SK-N-SH treated with all-trans-retinoic acid at 6 μM for 48 hours (cell line): Measurements from ENCODE around the gene ZNF24.

ENCODE experiments used
- ATAC-seq: fragments of 200-7000 bp; cut with Tn5 transposase; 3 replicates; pipeline ENCODE4 v1.9.1; 2020; ENCODE audit warnings: mild to moderate bottlenecking, moderate library complexity
- ARNTL ChIP-seq: fragments of 450-650 bp; formaldehyde crosslinking; IDR thresholded peaks from 2 replicates; pipeline ENCODE4 v1.5.0; 2020; ENCODE audit warnings: low read depth, mild to moderate bottlenecking, moderate library complexity, borderline replicate concordance
- BACH2 ChIP-seq: fragments of 250-450 bp; sonication (Bioruptor Pico); IDR thresholded peaks from 2 replicates; pipeline ENCODE4 v1.9.0; 2021; ENCODE audit warnings: mild to moderate bottlenecking, borderline replicate concordance
- ESRRG ChIP-seq: fragments of 250-450 bp; sonication (Bioruptor Pico); IDR thresholded peaks from 2 replicates; pipeline ENCODE4 v1.6.1; 2021; ENCODE audit warnings: mild to moderate bottlenecking
- GLIS3 ChIP-seq: fragments of 250-450 bp; sonication (Bioruptor Pico); IDR thresholded peaks from 2 replicates; pipeline ENCODE4 v1.5.0; 2020; ENCODE audit warnings: mild to moderate bottlenecking, moderate library complexity
- ISL1 ChIP-seq: fragments of 250-450 bp; sonication (Bioruptor Pico); IDR thresholded peaks from 2 replicates; pipeline ENCODE4 v2.1.2; 2022; ENCODE audit warnings: mild to moderate bottlenecking, moderate library complexity
- OSR1 ChIP-seq: fragments of 250-450 bp; sonication (Bioruptor Pico); IDR thresholded peaks from 2 replicates; pipeline ENCODE4 v1.8.0; 2022; ENCODE audit warnings: moderate library complexity, mild to moderate bottlenecking, inconsistent platforms
- PPARA ChIP-seq: fragments of 250-450 bp; sonication (Bioruptor Pico); IDR thresholded peaks from 2 replicates; pipeline ENCODE4 v1.5.0; 2020; ENCODE audit warnings: mild to moderate bottlenecking, borderline replicate concordance
- RARB ChIP-seq: fragments of 250-450 bp; sonication (Bioruptor Pico); IDR thresholded peaks from 2 replicates; pipeline ENCODE4 v1.8.0; 2021; ENCODE audit warnings: mild to moderate bottlenecking, moderate library complexity
- SNAI2 ChIP-seq: fragments of 250-450 bp; sonication (Bioruptor Pico); IDR thresholded peaks from 2 replicates; pipeline ENCODE4 v1.5.0; 2020; ENCODE audit warnings: mild to moderate bottlenecking, moderate library complexity
- TCF4 ChIP-seq: fragments of 250-450 bp; sonication (Bioruptor Pico); IDR thresholded peaks from 2 replicates; pipeline ENCODE4 v1.8.0; 2021; ENCODE audit warnings: mild to moderate bottlenecking, moderate library complexity, borderline replicate concordance
- TOX ChIP-seq: fragments of 250-450 bp; sonication (Bioruptor Pico); IDR thresholded peaks from 2 replicates; pipeline ENCODE4 v1.8.0; 2021; ENCODE audit warnings: mild to moderate bottlenecking, moderate library complexity, borderline replicate concordance
- ZC3H10 ChIP-seq: fragments of 250-450 bp; sonication (Bioruptor Pico); IDR thresholded peaks from 2 replicates; pipeline ENCODE4 v1.5.1; 2021; ENCODE audit warnings: mild to moderate bottlenecking, moderate library complexity
- ZFP3 ChIP-seq: fragments of 250-450 bp; sonication (Bioruptor Pico); IDR thresholded peaks from 2 replicates; pipeline ENCODE4 v1.5.0; 2020; ENCODE audit warnings: mild to moderate bottlenecking, moderate library complexity
- ZFP30 ChIP-seq: fragments of 450-650 bp; formaldehyde crosslinking; IDR thresholded peaks from 2 replicates; pipeline ENCODE4 v1.5.0; 2022; ENCODE audit warnings: mild to moderate bottlenecking, moderate library complexity
- ZNF565 ChIP-seq: fragments of 450-650 bp; formaldehyde crosslinking; conservative IDR thresholded peaks from 2 replicates; pipeline ENCODE4 v1.5.0; 2020; ENCODE audit warnings: low read depth, mild to moderate bottlenecking, moderate library complexity
- ZNF70 ChIP-seq: fragments of 450-650 bp; formaldehyde crosslinking; IDR thresholded peaks from 2 replicates; pipeline ENCODE4 v1.5.0; 2020; ENCODE audit warnings: mild to moderate bottlenecking, moderate library complexity
- ZNF8 ChIP-seq: fragments of 450-650 bp; formaldehyde crosslinking; IDR thresholded peaks from 2 replicates; pipeline ENCODE4 v1.5.0; 2020; ENCODE audit warnings: mild to moderate bottlenecking, moderate library complexity
- TF ChIP-seq, protein P1 (sequence below): fragments of 250-450 bp; sonication (Bioruptor Pico); IDR thresholded peaks from 2 replicates; pipeline ENCODE4 v1.5.1; 2020; ENCODE audit warnings: low read depth, mild to moderate bottlenecking, moderate library complexity
- TF ChIP-seq, protein P2 (sequence below): fragments of 250-450 bp; sonication (Bioruptor Pico); IDR thresholded peaks from 2 replicates; pipeline ENCODE4 v1.8.0; 2021; ENCODE audit warnings: low read depth, mild to moderate bottlenecking, moderate library complexity, borderline replicate concordance
- TF ChIP-seq, protein P3 (sequence below): fragments of 250-450 bp; sonication (Bioruptor Pico); IDR thresholded peaks from 2 replicates; pipeline ENCODE4 v1.5.0; 2020; ENCODE audit warnings: mild to moderate bottlenecking, moderate library complexity
- TF ChIP-seq, protein P4 (sequence below): fragments of 250-450 bp; sonication (Bioruptor Pico); IDR thresholded peaks from 2 replicates; pipeline ENCODE4 v1.5.1; 2021; ENCODE audit warnings: mild to moderate bottlenecking, moderate library complexity
- TF ChIP-seq, protein P5 (sequence below): fragments of 250-450 bp; sonication (Bioruptor Pico); IDR thresholded peaks from 2 replicates; pipeline ENCODE4 v1.8.0; 2020; ENCODE audit warnings: mild to moderate bottlenecking, moderate library complexity, borderline replicate concordance

ZNF24 gene

DNA sequence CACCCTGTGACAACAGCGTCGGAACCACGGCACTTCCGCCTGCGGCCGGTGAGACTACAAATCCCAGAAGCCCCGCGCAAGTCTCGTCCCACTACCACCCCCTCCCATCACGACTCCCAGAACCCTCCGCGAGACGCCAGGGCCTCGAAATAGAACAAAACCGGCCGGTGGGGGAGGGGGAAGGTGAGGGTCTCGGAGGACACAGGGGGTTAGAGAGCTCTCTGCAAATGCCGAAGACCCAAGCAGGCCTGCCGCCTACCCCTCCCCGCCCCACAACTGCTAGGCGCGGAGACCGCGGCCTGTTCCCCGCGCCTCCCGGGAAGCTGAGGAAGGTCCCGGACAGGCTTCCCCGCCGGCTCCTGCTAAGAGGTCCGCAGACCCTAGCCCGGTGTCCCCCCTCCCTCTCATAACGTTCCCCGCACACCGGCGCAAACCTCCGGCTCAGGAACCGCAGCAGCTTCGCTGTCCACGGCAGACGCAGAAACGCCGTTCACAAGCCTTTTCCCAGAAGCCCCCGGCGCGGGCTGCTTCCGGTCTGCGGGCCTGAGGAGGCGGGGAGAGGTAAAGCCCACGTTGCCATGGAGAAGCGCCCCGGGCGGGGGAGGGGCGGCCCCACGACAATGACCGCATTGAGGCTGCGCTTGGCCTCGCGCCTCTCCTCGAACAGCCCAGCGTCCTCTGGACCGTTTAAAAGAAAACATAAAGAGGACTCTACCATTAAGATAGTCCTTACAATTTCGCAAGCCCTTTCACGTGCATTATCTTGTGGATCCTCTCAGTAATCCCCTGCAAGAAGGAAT lies at the start of gene ZNF24:
Gene ZNF24 (minus strand): TSS at position 485 of the 800 bp plus-strand sequence. CDS start 3,770 bp downstream, outside the sequence.
- no peak for TF ChIP-seq ZNF565 (CRISPR knock-in tag)
- TF ChIP-seq, protein P1, sequence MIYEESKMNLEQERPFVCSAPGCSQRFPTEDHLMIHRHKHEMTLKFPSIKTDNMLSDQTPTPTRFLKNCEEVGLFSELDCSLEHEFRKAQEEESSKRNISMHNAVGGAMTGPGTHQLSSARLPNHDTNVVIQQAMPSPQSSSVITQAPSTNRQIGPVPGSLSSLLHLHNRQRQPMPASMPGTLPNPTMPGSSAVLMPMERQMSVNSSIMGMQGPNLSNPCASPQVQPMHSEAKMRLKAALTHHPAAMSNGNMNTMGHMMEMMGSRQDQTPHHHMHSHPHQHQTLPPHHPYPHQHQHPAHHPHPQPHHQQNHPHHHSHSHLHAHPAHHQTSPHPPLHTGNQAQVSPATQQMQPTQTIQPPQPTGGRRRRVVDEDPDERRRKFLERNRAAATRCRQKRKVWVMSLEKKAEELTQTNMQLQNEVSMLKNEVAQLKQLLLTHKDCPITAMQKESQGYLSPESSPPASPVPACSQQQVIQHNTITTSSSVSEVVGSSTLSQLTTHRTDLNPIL (CRISPR knock-in tag) = 0 out of 2 replicates have a peak, but pooled peaks have one; percentile 6
- no peak for TF ChIP-seq TOX (CRISPR knock-in tag)
- TF ChIP-seq, protein P2, sequence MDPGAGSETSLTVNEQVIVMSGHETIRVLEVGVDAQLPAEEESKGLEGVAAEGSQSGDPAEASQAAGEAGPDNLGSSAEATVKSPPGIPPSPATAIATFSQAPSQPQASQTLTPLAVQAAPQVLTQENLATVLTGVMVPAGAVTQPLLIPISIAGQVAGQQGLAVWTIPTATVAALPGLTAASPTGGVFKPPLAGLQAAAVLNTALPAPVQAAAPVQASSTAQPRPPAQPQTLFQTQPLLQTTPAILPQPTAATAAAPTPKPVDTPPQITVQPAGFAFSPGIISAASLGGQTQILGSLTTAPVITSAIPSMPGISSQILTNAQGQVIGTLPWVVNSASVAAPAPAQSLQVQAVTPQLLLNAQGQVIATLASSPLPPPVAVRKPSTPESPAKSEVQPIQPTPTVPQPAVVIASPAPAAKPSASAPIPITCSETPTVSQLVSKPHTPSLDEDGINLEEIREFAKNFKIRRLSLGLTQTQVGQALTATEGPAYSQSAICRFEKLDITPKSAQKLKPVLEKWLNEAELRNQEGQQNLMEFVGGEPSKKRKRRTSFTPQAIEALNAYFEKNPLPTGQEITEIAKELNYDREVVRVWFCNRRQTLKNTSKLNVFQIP (CRISPR knock-in tag) = no peak
- no peak for TF ChIP-seq TCF4 (CRISPR knock-in tag)
- 0 out of 2 replicates have a peak, but pooled peaks have one; percentile 8 for TF ChIP-seq ESRRG (CRISPR knock-in tag)
- TF ChIP-seq SNAI2 = no peak
- TF ChIP-seq, protein P3, sequence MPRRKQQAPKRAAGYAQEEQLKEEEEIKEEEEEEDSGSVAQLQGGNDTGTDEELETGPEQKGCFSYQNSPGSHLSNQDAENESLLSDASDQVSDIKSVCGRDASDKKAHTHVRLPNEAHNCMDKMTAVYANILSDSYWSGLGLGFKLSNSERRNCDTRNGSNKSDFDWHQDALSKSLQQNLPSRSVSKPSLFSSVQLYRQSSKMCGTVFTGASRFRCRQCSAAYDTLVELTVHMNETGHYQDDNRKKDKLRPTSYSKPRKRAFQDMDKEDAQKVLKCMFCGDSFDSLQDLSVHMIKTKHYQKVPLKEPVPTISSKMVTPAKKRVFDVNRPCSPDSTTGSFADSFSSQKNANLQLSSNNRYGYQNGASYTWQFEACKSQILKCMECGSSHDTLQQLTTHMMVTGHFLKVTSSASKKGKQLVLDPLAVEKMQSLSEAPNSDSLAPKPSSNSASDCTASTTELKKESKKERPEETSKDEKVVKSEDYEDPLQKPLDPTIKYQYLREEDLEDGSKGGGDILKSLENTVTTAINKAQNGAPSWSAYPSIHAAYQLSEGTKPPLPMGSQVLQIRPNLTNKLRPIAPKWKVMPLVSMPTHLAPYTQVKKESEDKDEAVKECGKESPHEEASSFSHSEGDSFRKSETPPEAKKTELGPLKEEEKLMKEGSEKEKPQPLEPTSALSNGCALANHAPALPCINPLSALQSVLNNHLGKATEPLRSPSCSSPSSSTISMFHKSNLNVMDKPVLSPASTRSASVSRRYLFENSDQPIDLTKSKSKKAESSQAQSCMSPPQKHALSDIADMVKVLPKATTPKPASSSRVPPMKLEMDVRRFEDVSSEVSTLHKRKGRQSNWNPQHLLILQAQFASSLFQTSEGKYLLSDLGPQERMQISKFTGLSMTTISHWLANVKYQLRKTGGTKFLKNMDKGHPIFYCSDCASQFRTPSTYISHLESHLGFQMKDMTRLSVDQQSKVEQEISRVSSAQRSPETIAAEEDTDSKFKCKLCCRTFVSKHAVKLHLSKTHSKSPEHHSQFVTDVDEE (CRISPR knock-in tag) = no peak
- no peak for TF ChIP-seq ZNF8
- TF ChIP-seq BACH2 = no peak
- no peak for TF ChIP-seq RARB (CRISPR knock-in tag)
- no peak for TF ChIP-seq ZFP3 (CRISPR knock-in tag)
- no peak for TF ChIP-seq ZC3H10 (CRISPR knock-in tag)
- no peak; the same call in 1 of the 2 replicates for TF ChIP-seq ZFP30 (CRISPR knock-in tag)
- TF ChIP-seq ZNF70 (CRISPR knock-in tag) = no peak
- no peak for TF ChIP-seq PPARA (CRISPR knock-in tag)
- no peak for TF ChIP-seq ARNTL (CRISPR knock-in tag)
- TF ChIP-seq, protein P4, sequence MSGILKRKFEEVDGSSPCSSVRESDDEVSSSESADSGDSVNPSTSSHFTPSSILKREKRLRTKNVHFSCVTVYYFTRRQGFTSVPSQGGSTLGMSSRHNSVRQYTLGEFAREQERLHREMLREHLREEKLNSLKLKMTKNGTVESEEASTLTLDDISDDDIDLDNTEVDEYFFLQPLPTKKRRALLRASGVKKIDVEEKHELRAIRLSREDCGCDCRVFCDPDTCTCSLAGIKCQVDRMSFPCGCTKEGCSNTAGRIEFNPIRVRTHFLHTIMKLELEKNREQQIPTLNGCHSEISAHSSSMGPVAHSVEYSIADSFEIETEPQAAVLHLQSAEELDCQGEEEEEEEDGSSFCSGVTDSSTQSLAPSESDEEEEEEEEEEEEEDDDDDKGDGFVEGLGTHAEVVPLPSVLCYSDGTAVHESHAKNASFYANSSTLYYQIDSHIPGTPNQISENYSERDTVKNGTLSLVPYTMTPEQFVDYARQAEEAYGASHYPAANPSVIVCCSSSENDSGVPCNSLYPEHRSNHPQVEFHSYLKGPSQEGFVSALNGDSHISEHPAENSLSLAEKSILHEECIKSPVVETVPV (CRISPR knock-in tag) = 0 out of 2 replicates have a peak, but pooled peaks have one; percentile 34
- no peak for TF ChIP-seq OSR1 (CRISPR knock-in tag)
- peak; percentile 96 for ATAC-seq

DNA sequence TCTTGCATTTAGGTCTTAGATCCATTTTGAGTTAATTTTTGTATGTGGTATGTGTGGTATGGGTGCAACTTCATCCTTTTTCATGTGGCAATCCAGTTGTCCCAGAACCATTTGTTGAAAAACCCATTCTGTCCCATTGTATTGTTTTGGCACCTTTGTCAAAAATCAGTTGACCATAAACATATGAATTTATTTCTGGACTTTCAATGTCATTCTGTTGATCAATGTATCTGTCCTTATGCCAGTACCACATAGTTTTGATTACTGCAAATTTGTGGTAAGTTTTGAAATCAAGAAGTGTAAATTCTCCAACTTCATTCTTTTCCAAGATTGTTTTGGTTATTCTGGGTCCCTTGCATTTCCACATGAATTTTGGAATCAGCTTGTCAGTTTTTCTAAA lies 49.5 kb upstream of the ZNF24 start:
- TF ChIP-seq TOX (CRISPR knock-in tag) (no peak), ISL1 (CRISPR knock-in tag) (no peak), BACH2 (no peak), ZC3H10 (CRISPR knock-in tag) (no peak), GLIS3 (no peak)
- TF ChIP-seq, protein P3 (CRISPR knock-in tag) = no peak
- TF ChIP-seq, protein P1 (CRISPR knock-in tag) = no peak
- TF ChIP-seq, protein P5, sequence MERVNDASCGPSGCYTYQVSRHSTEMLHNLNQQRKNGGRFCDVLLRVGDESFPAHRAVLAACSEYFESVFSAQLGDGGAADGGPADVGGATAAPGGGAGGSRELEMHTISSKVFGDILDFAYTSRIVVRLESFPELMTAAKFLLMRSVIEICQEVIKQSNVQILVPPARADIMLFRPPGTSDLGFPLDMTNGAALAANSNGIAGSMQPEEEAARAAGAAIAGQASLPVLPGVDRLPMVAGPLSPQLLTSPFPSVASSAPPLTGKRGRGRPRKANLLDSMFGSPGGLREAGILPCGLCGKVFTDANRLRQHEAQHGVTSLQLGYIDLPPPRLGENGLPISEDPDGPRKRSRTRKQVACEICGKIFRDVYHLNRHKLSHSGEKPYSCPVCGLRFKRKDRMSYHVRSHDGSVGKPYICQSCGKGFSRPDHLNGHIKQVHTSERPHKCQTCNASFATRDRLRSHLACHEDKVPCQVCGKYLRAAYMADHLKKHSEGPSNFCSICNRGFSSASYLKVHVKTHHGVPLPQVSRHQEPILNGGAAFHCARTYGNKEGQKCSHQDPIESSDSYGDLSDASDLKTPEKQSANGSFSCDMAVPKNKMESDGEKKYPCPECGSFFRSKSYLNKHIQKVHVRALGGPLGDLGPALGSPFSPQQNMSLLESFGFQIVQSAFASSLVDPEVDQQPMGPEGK = no peak
- no peak for ATAC-seq
